GM23338 (cell line): ENCODE results near the gene SMOC2.

Source experiments
- CREB1 ChIP-seq: fragments of 250-450 bp; sonication (Bioruptor Pico); IDR thresholded peaks from 2 replicates; pipeline ENCODE4 v1.5.0; 2020; ENCODE audit warnings: low read depth, mild to moderate bottlenecking, moderate library complexity
- CTCF ChIP-seq, 2 experiments: fragments of 200-600 bp in 1 of 2; sonication (generic) in 1 of 2; conservative IDR thresholded peaks; 2 replicates each; pipeline versions ENCODE4 v1.5.1 to v1.6.1; 2016 to 2017; ENCODE audit warnings: antibody characterized with exemption in 2 of 2, low read depth in 2 of 2, mild to moderate bottlenecking in 2 of 2, moderate library complexity in 1 of 2
- ETS1 ChIP-seq: IDR thresholded peaks from 2 replicates; pipeline ENCODE4 v1.6.1; 2016; ENCODE audit warnings: antibody characterized with exemption
- EZH2 ChIP-seq: fragments of 200-600 bp; sonication (generic); IDR thresholded peaks from one replicate; pipeline ENCODE4 v1.8.0; 2017; ENCODE audit warnings: antibody characterized with exemption, mild to moderate bottlenecking, low read depth; ENCODE audit not compliant: unreplicated experiment
- EZH2phosphoT487 ChIP-seq: fragments of 200-600 bp; sonication (generic); IDR thresholded peaks from one replicate; pipeline ENCODE4 v1.8.1; 2018; ENCODE audit warnings: antibody characterized with exemption; ENCODE audit not compliant: unreplicated experiment
- JUNB ChIP-seq: IDR thresholded peaks from one replicate; pipeline ENCODE4 v1.6.1; 2016; ENCODE audit warnings: antibody characterized with exemption; ENCODE audit not compliant: unreplicated experiment
- NANOG ChIP-seq: IDR thresholded peaks from 2 replicates; pipeline ENCODE4 v1.6.1; 2016; ENCODE audit warnings: antibody characterized with exemption, borderline replicate concordance
- POLR2AphosphoS5 ChIP-seq: IDR thresholded peaks from 2 replicates; pipeline ENCODE4 v1.6.1; 2016; ENCODE audit warnings: antibody characterized with exemption, low read depth
- REST ChIP-seq: IDR thresholded peaks from one replicate; pipeline ENCODE4 v1.6.1; 2018; ENCODE audit warnings: antibody characterized with exemption; ENCODE audit not compliant: unreplicated experiment
- STAT1 ChIP-seq: IDR thresholded peaks from one replicate; pipeline ENCODE4 v1.6.1; 2016; ENCODE audit warnings: antibody characterized with exemption; ENCODE audit not compliant: unreplicated experiment
- ZNF331 ChIP-seq: fragments of 250-450 bp; sonication (Bioruptor Pico); IDR thresholded peaks from 2 replicates; pipeline ENCODE4 v1.5.0; 2020; ENCODE audit warnings: low read depth, mild to moderate bottlenecking, moderate library complexity
- ZNF462 ChIP-seq: fragments of 250-450 bp; sonication (Bioruptor Pico); IDR thresholded peaks from 2 replicates; pipeline ENCODE4 v1.5.0; 2020; ENCODE audit warnings: mild to moderate bottlenecking, moderate library complexity

- no peak for TF ChIP-seq CTCF (conservative IDR thresholded peaks at IDR 0.05; ENCODE audit: low read depth in 2 of 2)
- TF ChIP-seq POLR2AphosphoS5: no peak
- TF ChIP-seq REST: no peak
- no peak for TF ChIP-seq EZH2
- TF ChIP-seq STAT1: no peak
- no peak for TF ChIP-seq ZNF462 (CRISPR knock-in tag)
- TF ChIP-seq EZH2phosphoT487: no peak
- no peak for TF ChIP-seq ETS1
- TF ChIP-seq NANOG: no peak
- TF ChIP-seq CREB1 (CRISPR knock-in tag): no peak
- no peak for TF ChIP-seq JUNB
- no peak for TF ChIP-seq ZNF331 (CRISPR knock-in tag)
Measured at GRCh38 chr6:168533414-168533813, 92.4 kb downstream of the SMOC2 start.
